Loucy (cell line): ENCODE measurements around the gene PSORS1C2.
A peak's percentile ranks its signal among the peaks of the same experiment; 100 is the strongest.

Experiments
- H2AFZ ChIP-seq: fragments of 200-600 bp; sonication (generic); 2 replicates; pipeline ENCODE4 v1.6.0; 2016; ENCODE audit warnings: antibody characterized with exemption, mild to moderate bottlenecking, low read length, moderate library complexity
- H3F3A ChIP-seq: fragments of 200-600 bp; 2 replicates; pipeline ENCODE4 v1.6.0; 2016; ENCODE audit warnings: antibody characterized with exemption, low read depth, mild to moderate bottlenecking
- H3K27me3 ChIP-seq: fragments of 200-600 bp; sonication (generic); 2 replicates; pipeline ENCODE4 v1.6.1; 2014; ENCODE audit warnings: low read length, mild to moderate bottlenecking; ENCODE audit not compliant: insufficient read depth, poor library complexity, severe bottlenecking
- H3K36me3 ChIP-seq: fragments of 200-600 bp; sonication (generic); 2 replicates; pipeline ENCODE4 v1.6.1; 2016; ENCODE audit warnings: low read length; ENCODE audit not compliant: insufficient read depth
- H3K4me1 ChIP-seq: fragments of 200-600 bp; sonication (generic); 2 replicates; pipeline ENCODE4 v1.5.1; 2014; ENCODE audit warnings: low read length, mild to moderate bottlenecking; ENCODE audit not compliant: insufficient read depth, poor library complexity, severe bottlenecking
- H3K4me2 ChIP-seq: fragments of 200-600 bp; sonication (generic); 2 replicates; pipeline ENCODE4 v1.6.0; 2014; ENCODE audit warnings: antibody characterized with exemption, low read length, low read depth, mild to moderate bottlenecking; ENCODE audit not compliant: poor library complexity, severe bottlenecking
- H3K4me3 ChIP-seq: fragments of 200-600 bp; sonication (generic); 2 replicates; pipeline ENCODE4 v1.5.1; 2014; ENCODE audit warnings: low read length, mild to moderate bottlenecking, mixed read lengths; ENCODE audit not compliant: poor library complexity, severe bottlenecking
- H3K79me2 ChIP-seq: fragments of 200-600 bp; sonication (generic); 2 replicates; pipeline ENCODE4 v1.6.1; 2014; ENCODE audit warnings: low read length; ENCODE audit not compliant: insufficient read depth
- H3K9ac ChIP-seq: fragments of 200-600 bp; sonication (generic); 2 replicates; pipeline ENCODE4 v1.6.0; 2014; ENCODE audit warnings: mild to moderate bottlenecking, low read depth, low read length, moderate library complexity; ENCODE audit not compliant: poor library complexity, severe bottlenecking
- H3K9me2 ChIP-seq: fragments of 200-600 bp; sonication (generic); replicated peaks from 2 replicates; pipeline ENCODE4 v1.6.1; 2016; ENCODE audit warnings: low read depth, low read length, mixed read lengths
- H3K9me3 ChIP-seq: fragments of 200-600 bp; sonication (generic); 2 replicates; pipeline ENCODE4 v1.6.1; 2014; ENCODE audit warnings: mild to moderate bottlenecking, antibody characterized with exemption, low read length, low read depth; ENCODE audit not compliant: insufficient read depth
- H4K20me1 ChIP-seq: fragments of 200-600 bp; sonication (generic); 2 replicates; pipeline ENCODE4 v1.6.0; 2014; ENCODE audit warnings: antibody characterized with exemption, low read length, mild to moderate bottlenecking; ENCODE audit not compliant: insufficient read depth, poor library complexity, severe bottlenecking
- CTCF ChIP-seq: fragments of 200-600 bp; sonication (generic); conservative IDR thresholded peaks from 2 replicates; pipeline ENCODE4 v1.5.1; 2014; ENCODE audit warnings: mild to moderate bottlenecking, antibody characterized with exemption, low read length
- EZH2phosphoT487 ChIP-seq: fragments of 200-600 bp; IDR thresholded peaks from 2 replicates; pipeline ENCODE4 v1.6.1; 2018; ENCODE audit warnings: antibody characterized with exemption, mild to moderate bottlenecking, moderate library complexity, borderline replicate concordance

The PSORS1C2 gene

GRCh38 chr6:31149827-31150447 is 11.1 kb upstream of the PSORS1C2 start:
- no peaks in the 10 kb centered on the region for H3K36me3 ChIP-seq
- peak overlapping the region; percentile 10 for H3K9ac ChIP-seq
- TF ChIP-seq EZH2phosphoT487 (no peak), CTCF (no peak)
- no peak overlapping the region for H2AFZ ChIP-seq
- no peaks in the 10 kb centered on the region for H3K4me1 ChIP-seq
- no peaks in the 10 kb centered on the region for H3K79me2 ChIP-seq
- H3F3A ChIP-seq = no peaks in the 10 kb centered on the region
- no peaks in the 10 kb centered on the region for H3K27me3 ChIP-seq
- no peak overlapping the region for H3K4me3 ChIP-seq
- H4K20me1 ChIP-seq = no peaks in the 10 kb centered on the region
- no peaks in the 10 kb centered on the region for H3K9me2 ChIP-seq
- no peak overlapping the region for H3K4me2 ChIP-seq
- no peaks in the 10 kb centered on the region for H3K9me3 ChIP-seq

- Histone ChIP-seq H3K4me1 (no peaks in the 10 kb centered on the region), H3K4me2 (no peak overlapping the region), H3K36me3 (no peaks in the 10 kb centered on the region), H3K4me3 (no peak overlapping the region), H3F3A (no peaks in the 10 kb centered on the region), H3K9me3 (no peaks in the 10 kb centered on the region), H3K9me2 (no peaks in the 10 kb centered on the region), H3K79me2 (no peaks in the 10 kb centered on the region), H3K9ac (no peak overlapping the region), H2AFZ (no peak overlapping the region), H3K27me3 (no peaks in the 10 kb centered on the region), H4K20me1 (no peaks in the 10 kb centered on the region)
- TF ChIP-seq EZH2phosphoT487 (no peak), CTCF (no peak)
Observed at GRCh38 chr6:31145386-31145785, 6.5 kb upstream of the PSORS1C2 start.

GRCh38 chr6:31144970-31145340 is 6.1 kb upstream of the PSORS1C2 start:
- H4K20me1 ChIP-seq = no peaks in the 10 kb centered on the region
- H3K9me3 ChIP-seq = no peaks in the 10 kb centered on the region
- H3K36me3 ChIP-seq = no peaks in the 10 kb centered on the region
- no peak overlapping the region for H2AFZ ChIP-seq
- no peaks in the 10 kb centered on the region for H3K9me2 ChIP-seq
- no peak overlapping the region for H3K4me2 ChIP-seq
- TF ChIP-seq CTCF (no peak), EZH2phosphoT487 (no peak)
- H3K4me1 ChIP-seq = no peaks in the 10 kb centered on the region
- H3K4me3 ChIP-seq = no peak overlapping the region
- no peaks in the 10 kb centered on the region for H3K79me2 ChIP-seq
- no peak overlapping the region for H3K9ac ChIP-seq
- H3K27me3 ChIP-seq = no peaks in the 10 kb centered on the region
- no peaks in the 10 kb centered on the region for H3F3A ChIP-seq
